ENCODE data around the gene LUZP1.

DNA sequence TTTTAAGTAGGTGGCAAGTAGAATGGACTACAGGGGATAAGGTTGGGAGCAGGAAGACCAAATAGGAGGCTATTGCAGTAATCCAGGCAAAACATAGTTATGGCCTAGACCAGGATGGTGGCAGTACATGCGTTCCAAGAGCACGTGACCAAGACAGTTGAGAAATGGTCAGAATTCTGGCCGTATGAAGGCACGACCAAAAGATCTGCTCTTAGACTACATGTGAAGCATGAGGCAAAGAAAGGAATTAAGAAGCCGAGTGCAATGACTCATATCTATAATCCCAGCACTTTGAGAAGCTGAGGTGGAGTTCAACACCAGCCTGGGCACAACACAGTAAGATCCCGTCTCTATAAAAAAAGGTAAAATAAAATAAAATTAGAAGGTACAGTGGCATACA is 71.3 kb downstream of the LUZP1 start:
- TF ChIP-seq, protein P1, sequence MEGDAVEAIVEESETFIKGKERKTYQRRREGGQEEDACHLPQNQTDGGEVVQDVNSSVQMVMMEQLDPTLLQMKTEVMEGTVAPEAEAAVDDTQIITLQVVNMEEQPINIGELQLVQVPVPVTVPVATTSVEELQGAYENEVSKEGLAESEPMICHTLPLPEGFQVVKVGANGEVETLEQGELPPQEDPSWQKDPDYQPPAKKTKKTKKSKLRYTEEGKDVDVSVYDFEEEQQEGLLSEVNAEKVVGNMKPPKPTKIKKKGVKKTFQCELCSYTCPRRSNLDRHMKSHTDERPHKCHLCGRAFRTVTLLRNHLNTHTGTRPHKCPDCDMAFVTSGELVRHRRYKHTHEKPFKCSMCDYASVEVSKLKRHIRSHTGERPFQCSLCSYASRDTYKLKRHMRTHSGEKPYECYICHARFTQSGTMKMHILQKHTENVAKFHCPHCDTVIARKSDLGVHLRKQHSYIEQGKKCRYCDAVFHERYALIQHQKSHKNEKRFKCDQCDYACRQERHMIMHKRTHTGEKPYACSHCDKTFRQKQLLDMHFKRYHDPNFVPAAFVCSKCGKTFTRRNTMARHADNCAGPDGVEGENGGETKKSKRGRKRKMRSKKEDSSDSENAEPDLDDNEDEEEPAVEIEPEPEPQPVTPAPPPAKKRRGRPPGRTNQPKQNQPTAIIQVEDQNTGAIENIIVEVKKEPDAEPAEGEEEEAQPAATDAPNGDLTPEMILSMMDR (IDR thresholded peaks at IDR 0.05): no peak
- TF ChIP-seq POLR2A (IDR thresholded peaks at IDR 0.05): no peak

All from tibial nerve (tissue), 3 donors.